Measurements from ENCODE around the gene ADISSP. TPM values are rescaled to one million over a fixed set of nuclear protein-coding genes. Genes with fewer than 3 reads are reported as not detected.

ADISSP gene
- total and polyA plus RNA-seq, 2 donors (not counting 3 experiments of a cell fraction or from before 2014, with no cell fraction given) = 55.0 to 67.5 TPM

DNA sequence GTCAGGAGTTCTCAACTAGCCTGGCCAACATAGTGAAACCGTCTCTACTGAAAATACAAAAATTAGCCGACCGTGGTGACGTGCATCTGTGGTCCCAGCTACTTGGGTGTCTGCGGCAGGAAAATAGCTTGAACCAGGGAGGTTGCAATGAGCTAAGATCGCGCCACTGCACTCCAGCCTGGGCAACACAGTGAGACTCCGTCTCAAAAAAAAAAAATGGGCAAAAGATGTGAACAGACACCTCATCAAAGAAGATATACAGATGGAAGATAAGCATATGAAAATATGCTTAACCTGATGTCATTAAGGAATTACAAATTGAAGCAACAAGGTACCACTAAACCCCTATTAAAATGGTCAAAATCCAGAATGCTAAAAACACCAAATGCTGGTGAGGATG lies 44.3 kb downstream of the ADISSP start:
- intact Hi-C loops (cut with micrococcal nuclease) = no loop called here

More for the DNA sequence above, 44.3 kb downstream of the ADISSP start:
- Histone ChIP-seq H3K4me2 (ENCODE audit: insufficient read depth, low read length) (no peak overlapping the region), H3K27ac (ENCODE audit: insufficient read depth, low read depth, low read length) (no peak overlapping the region), H2AFZ (ENCODE audit: low read depth, low read length) (no peak overlapping the region), H3K36me3 (ENCODE audit: control insufficient read depth in 2 of 2, extremely low read depth in 1 of 2, insufficient read depth in 2 of 2, low read length in 2 of 2) (no peaks in the 10 kb centered on the region), H3K79me2 (ENCODE audit: control insufficient read depth, insufficient read depth, low read length) (no peaks in the 10 kb centered on the region), H3K27me3 (ENCODE audit: control insufficient read depth in 2 of 2, insufficient read depth in 2 of 2, low read length in 2 of 2) (peaks cover 11 to 12% of the 10 kb centered on the region in 2 experiments), H3K4me3 (replicated peaks in 1 of 3; ENCODE audit: insufficient read depth in 1 of 3, low read depth in 1 of 3, low read length in 3 of 3) (no peak overlapping the region), H3K4me1 (ENCODE audit: control insufficient read depth, extremely low read depth, insufficient read depth, low read length) (peaks cover 6% of the 10 kb centered on the region), H3K9me1 (replicated peaks; ENCODE audit: control insufficient read depth, extremely low read depth, insufficient read depth, low read length) (no peaks in the 10 kb centered on the region), H3K9me3 (replicated peaks; ENCODE audit: control insufficient read depth, insufficient read depth, low read length) (no peaks in the 10 kb centered on the region), H3K9ac (replicated peaks; ENCODE audit: extremely low read depth, insufficient read depth, low read length) (no peak overlapping the region), H4K20me1 (replicated peaks; ENCODE audit: control insufficient read depth, extremely low read depth, insufficient read depth, low read length) (no peaks in the 10 kb centered on the region)
- dilution Hi-C loops (cut with MboI; ENCODE audit: extremely low pct_ligation_motif_present, low sequenced_read_pairs) = no loop called here
- CTCF ChIA-PET = interaction anchor here (2.1 kb wide), 1 partner anchor 12 kb away, joined by 9 read pairs; no protein-coding TSS in a partner anchor
- TF ChIP-seq GATA2 (IDR thresholded peaks at IDR 0.05; ENCODE audit: insufficient read depth, insufficient read length, low read depth, low read length) (no peak), FOS (IDR thresholded peaks at IDR 0.05; ENCODE audit: borderline replicate concordance, insufficient read depth, low read length) (no peak), POLR2AphosphoS5 (IDR thresholded peaks at IDR 0.05; ENCODE audit: insufficient read depth, low read depth, low read length) (no peak), POLR2A (IDR thresholded peaks at IDR 0.05; ENCODE audit: low read depth, low read length) (no peak), MYC (IDR thresholded peaks at IDR 0.05; ENCODE audit: low read depth, low read length) (no peak), JUN (IDR thresholded peaks at IDR 0.05; ENCODE audit: borderline replicate concordance, insufficient read depth, insufficient read length, low read depth) (no peak), EZH2 (IDR thresholded peaks at IDR 0.05; ENCODE audit: borderline replicate concordance, low read depth, low read length, severe bottlenecking) (no peak)
- TF ChIP-seq, protein P1, sequence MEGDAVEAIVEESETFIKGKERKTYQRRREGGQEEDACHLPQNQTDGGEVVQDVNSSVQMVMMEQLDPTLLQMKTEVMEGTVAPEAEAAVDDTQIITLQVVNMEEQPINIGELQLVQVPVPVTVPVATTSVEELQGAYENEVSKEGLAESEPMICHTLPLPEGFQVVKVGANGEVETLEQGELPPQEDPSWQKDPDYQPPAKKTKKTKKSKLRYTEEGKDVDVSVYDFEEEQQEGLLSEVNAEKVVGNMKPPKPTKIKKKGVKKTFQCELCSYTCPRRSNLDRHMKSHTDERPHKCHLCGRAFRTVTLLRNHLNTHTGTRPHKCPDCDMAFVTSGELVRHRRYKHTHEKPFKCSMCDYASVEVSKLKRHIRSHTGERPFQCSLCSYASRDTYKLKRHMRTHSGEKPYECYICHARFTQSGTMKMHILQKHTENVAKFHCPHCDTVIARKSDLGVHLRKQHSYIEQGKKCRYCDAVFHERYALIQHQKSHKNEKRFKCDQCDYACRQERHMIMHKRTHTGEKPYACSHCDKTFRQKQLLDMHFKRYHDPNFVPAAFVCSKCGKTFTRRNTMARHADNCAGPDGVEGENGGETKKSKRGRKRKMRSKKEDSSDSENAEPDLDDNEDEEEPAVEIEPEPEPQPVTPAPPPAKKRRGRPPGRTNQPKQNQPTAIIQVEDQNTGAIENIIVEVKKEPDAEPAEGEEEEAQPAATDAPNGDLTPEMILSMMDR (IDR thresholded peaks at IDR 0.05; ENCODE audit: extremely low read depth in 1 of 2, insufficient read depth in 1 of 2, low read depth in 1 of 2, low read length in 2 of 2) = no peak
- TF ChIP-seq, protein P2, sequence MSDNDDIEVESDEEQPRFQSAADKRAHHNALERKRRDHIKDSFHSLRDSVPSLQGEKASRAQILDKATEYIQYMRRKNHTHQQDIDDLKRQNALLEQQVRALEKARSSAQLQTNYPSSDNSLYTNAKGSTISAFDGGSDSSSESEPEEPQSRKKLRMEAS (IDR thresholded peaks at IDR 0.05; ENCODE audit: insufficient read depth, insufficient read length) = no peak
- FAIRE-seq (no peak), DNase-seq (ENCODE audit: low read depth, low spot score) (no peak)
- POLR2A ChIA-PET = no interaction called here
- no TSS peak for BruUV-seq (replicated peaks)

Data from endothelial cell of umbilical vein (primary cell).